Ovary (tissue), 3 donors: ENCODE measurements around the gene WDR59.

Experiments used
- CTCF ChIP-seq, 3 donors: fragments of 450-650 bp in 2 of 3; fragments of 200-600 bp in 1 of 3; IDR thresholded peaks; one replicate each; pipeline versions ENCODE4 v1.5.1 to v1.8.0; 2016 to 2022; ENCODE audit warnings: antibody characterized with exemption in 3 of 3, mild to moderate bottlenecking in 1 of 3
- EP300 ChIP-seq: sonication (generic); formaldehyde crosslinking; IDR thresholded peaks from one replicate; pipeline ENCODE4 v1.6.1; 2017; ENCODE audit warnings: antibody characterized with exemption
- POLR2A ChIP-seq: fragments of 450-650 bp; IDR thresholded peaks from one replicate; pipeline ENCODE4 v1.6.1; 2017; ENCODE audit warnings: antibody characterized with exemption, mild to moderate bottlenecking, moderate library complexity
- donor health status: DM: no; HTN: no; CAD: no.

DNA sequence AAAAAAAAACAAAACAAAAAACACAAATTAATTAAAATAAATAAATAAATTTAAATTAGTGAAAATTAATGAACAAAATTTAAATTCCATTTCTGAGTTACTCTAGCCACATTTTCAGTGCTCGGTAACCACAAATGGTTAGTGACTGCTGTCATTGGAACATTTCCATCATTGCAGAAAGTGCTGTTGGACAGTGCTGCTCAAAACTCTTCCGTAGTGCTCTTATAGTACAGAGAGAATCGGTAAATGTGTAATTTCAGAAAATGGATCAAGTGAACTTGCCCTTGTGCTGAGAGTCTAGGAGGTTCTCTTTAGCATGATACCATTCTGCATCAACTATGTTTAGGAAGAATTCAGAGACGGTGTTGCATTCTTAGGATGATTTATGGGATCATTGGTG is 37.6 kb upstream of the WDR59 start:
- TF ChIP-seq CTCF (IDR thresholded peaks at IDR 0.05) (no peak), EP300 (no peak), POLR2A (no peak)
